AG09309 (cell line): ENCODE data around the gene CSTF3.
"Not testable (repeated sequence)": the region's sequence is repeated elsewhere in the genome, so short reads cannot be mapped to it uniquely, and the experiment has no call there.

Experiments used
- DNase-seq: peaks from one replicate; pipeline ENCODE4 v3.0.0-alpha.2; 2010; ENCODE audit warnings: low read depth
- H3K4me3 ChIP-seq: 2 replicates; pipeline ENCODE4 v1.5.1; 2011; ENCODE audit warnings: mild to moderate bottlenecking, low read depth, low read length, moderate library complexity; ENCODE audit not compliant: control insufficient read depth
- CTCF ChIP-seq: IDR thresholded peaks from 2 replicates; pipeline ENCODE4 v1.5.1; 2011; ENCODE audit warnings: mild to moderate bottlenecking, low read depth, low read length, inconsistent platforms; ENCODE audit not compliant: insufficient read depth, control insufficient read depth; ENCODE audit errors: missing control alignments

Gene CSTF3

GRCh38 chr11:33177676-33178336 is 16.5 kb upstream of the CSTF3 start:
- H3K4me3 ChIP-seq, result no peak overlapping the region
- no peak for DNase-seq
- TF ChIP-seq CTCF, result no peak

GRCh38 chr11:33176760-33177159 is 15.5 kb upstream of the CSTF3 start:
- DNase-seq, H3K4me3 ChIP-seq: not testable (repeated sequence)

- TF ChIP-seq CTCF, result no peak
- H3K4me3 ChIP-seq, result no peak overlapping the region
- DNase-seq, result no peak
These were observed 11.7 kb upstream of the CSTF3 start for GRCh38 chr11:33172996-33173395.

- TF ChIP-seq CTCF, result no peak
- DNase-seq, result no peak
- H3K4me3 ChIP-seq, result no peak overlapping the region
These were observed 11.1 kb upstream of the CSTF3 start for GRCh38 chr11:33172345-33172744.

GRCh38 chr11:33171251-33171650 is 10.0 kb upstream of the CSTF3 start:
- TF ChIP-seq CTCF, result no peak
- H3K4me3 ChIP-seq, result no peak overlapping the region
- DNase-seq, result no peak

GRCh38 chr11:33168709-33169200 is 7.5 kb upstream of the CSTF3 start:
- TF ChIP-seq CTCF, result no peak
- H3K4me3 ChIP-seq, result no peak overlapping the region
- DNase-seq, result no peak

- no peak for TF ChIP-seq CTCF
- H3K4me3 ChIP-seq, result no peak overlapping the region
These were observed 1.6 kb upstream of the CSTF3 start for GRCh38 chr11:33162831-33163230.

More at GRCh38 chr11:33162831-33163230, 1.6 kb upstream of the CSTF3 start:
- DNase-seq, result no peak
